Esophagus muscularis mucosa (tissue), 4 donors: ENCODE measurements around the gene TEAD1. TPM values are rescaled to one million over a fixed set of nuclear protein-coding genes. Genes with fewer than 3 reads are reported as not detected.

ENCODE experiments used
- DNase-seq: peaks from one replicate; pipeline ENCODE4 v3.0.0-alpha.2; 2017; ENCODE audit errors: extremely low spot score
- H3K27ac ChIP-seq, 4 donors: fragments of 200-600 bp; sonication (generic); replicated peaks in 1 of 4; 1 replicate in 3 of 4; 2 replicates in 1 of 4; pipeline ENCODE4 v1.5.1; 2016 to 2019; ENCODE audit warnings: mild to moderate bottlenecking in 1 of 4
- H3K27me3 ChIP-seq, 4 donors: fragments of 200-600 bp; sonication (generic); one replicate each; pipeline versions ENCODE4 v1.5.1 to v1.6.0; 2016 to 2019
- H3K36me3 ChIP-seq, 4 donors: fragments of 200-600 bp; sonication (generic); one replicate each; pipeline ENCODE4 v1.5.1; 2016 to 2019
- H3K4me1 ChIP-seq, 4 donors: fragments of 200-600 bp; sonication (generic); one replicate each; pipeline ENCODE4 v1.5.1; 2016 to 2019
- H3K4me3 ChIP-seq, 4 donors: fragments of 200-600 bp; sonication (generic); 1 replicate in 2 of 4; 2 replicates in 2 of 4; pipeline ENCODE4 v1.5.1; 2016 to 2019; ENCODE audit warnings: mild to moderate bottlenecking in 4 of 4, moderate library complexity in 1 of 4
- H3K9me3 ChIP-seq, 4 donors: fragments of 200-600 bp; sonication (generic); 1 replicate in 3 of 4; 2 replicates in 1 of 4; pipeline ENCODE4 v1.5.1; 2016 to 2019
- CTCF ChIP-seq, 3 experiments: fragments of 200-600 bp in 2 of 3; fragments of 450-650 bp in 1 of 3; sonication (generic) in 2 of 3; IDR thresholded peaks; one replicate each; pipeline ENCODE4 v1.5.1; 2017 to 2019; ENCODE audit warnings: antibody characterized with exemption in 3 of 3, mild to moderate bottlenecking in 2 of 3, moderate library complexity in 1 of 3
- EP300 ChIP-seq: sonication (generic); formaldehyde crosslinking; IDR thresholded peaks from one replicate; pipeline ENCODE4 v1.6.1; 2017; ENCODE audit warnings: antibody characterized with exemption
- POLR2A ChIP-seq: fragments of 450-650 bp; IDR thresholded peaks from one replicate; pipeline ENCODE4 v1.6.1; 2017; ENCODE audit warnings: antibody characterized with exemption, moderate library complexity, mild to moderate bottlenecking, low read depth
- POLR2AphosphoS5 ChIP-seq, 2 donors: sonication (generic); formaldehyde crosslinking; IDR thresholded peaks; one replicate each; pipeline ENCODE4 v1.6.1; 2017; ENCODE audit warnings: antibody characterized with exemption in 2 of 2
- WGBS: methylation state at CpG from one replicate; pipeline ENCODE4 v1.1.5; 2018; 5-methylcytosine and 5-hydroxymethylcytosine counted together
- intact Hi-C: fragments of 100-400 bp; cut with DNase I; formaldehyde crosslinking; loops from one replicate; pipeline ENCODE4 v1.15.1; 2023
- total RNA-seq, 4 donors: library from RNA; depleted of rRNA; stranded (reverse); fragments of >200 nt; gene quantifications; one replicate each; pipeline versions ENCODE4 v1.1.0 to v1.2.1, GENCODE V29; 2016

The TEAD1 gene
- total RNA-seq, 4 donors from 2014 or later: 147 to 307 (median 232) TPM

GRCh38 chr11:12704049-12704448 is 29.8 kb downstream of the TEAD1 start:
- no peak for DNase-seq
- no peak overlapping the region for H3K27ac ChIP-seq
- no peaks in the 10 kb centered on the region for H3K27me3 ChIP-seq
- 58% methylated on average over 4 of the region's 4 CpGs for WGBS
- intact Hi-C loops: no loop called here
- peaks cover 29 to 71% (median 55%) of the 10 kb centered on the region in 4 donors for H3K4me1 ChIP-seq
- no peaks in the 10 kb centered on the region for H3K36me3 ChIP-seq
- H3K9me3 ChIP-seq: no peaks in the 10 kb centered on the region
- TF ChIP-seq EP300 (no peak), POLR2AphosphoS5 (IDR thresholded peaks at IDR 0.05) (no peak), CTCF (IDR thresholded peaks at IDR 0.05) (no peak), POLR2A (no peak)
- no peak overlapping the region for H3K4me3 ChIP-seq

DNA sequence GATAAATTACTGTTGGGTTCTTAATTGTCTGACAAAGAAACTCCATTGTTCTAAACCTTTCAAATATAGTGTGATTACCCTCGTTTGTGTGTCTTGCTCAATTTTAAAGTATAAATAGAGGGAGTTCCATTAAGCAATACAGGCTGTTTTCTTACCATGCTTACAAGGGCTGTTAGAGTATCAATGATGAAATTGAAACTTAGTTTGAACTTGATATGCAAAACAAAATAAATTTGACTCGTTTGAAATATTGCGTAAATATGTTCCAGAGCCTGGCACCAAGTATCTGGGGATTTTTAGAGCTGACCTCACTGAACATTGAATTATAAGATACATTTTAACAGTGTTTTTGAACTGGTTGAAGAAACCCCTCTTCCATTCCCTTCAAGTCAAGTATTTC is 31.7 kb downstream of the TEAD1 start:
- TF ChIP-seq CTCF (IDR thresholded peaks at IDR 0.05): no peak
- TF ChIP-seq EP300: no peak
- no peak for TF ChIP-seq POLR2AphosphoS5 (IDR thresholded peaks at IDR 0.05)
- no peak for TF ChIP-seq POLR2A
- 67% methylated on average over 3 of the region's 3 CpGs for WGBS
- Histone ChIP-seq H3K9me3 (no peaks in the 10 kb centered on the region), H3K4me1 (peaks cover 29 to 62% (median 52%) of the 10 kb centered on the region in 4 donors), H3K27ac (no peak overlapping the region), H3K4me3 (no peak overlapping the region), H3K36me3 (no peaks in the 10 kb centered on the region), H3K27me3 (no peaks in the 10 kb centered on the region)
- intact Hi-C loops: no loop called here
- DNase-seq: no peak

DNA sequence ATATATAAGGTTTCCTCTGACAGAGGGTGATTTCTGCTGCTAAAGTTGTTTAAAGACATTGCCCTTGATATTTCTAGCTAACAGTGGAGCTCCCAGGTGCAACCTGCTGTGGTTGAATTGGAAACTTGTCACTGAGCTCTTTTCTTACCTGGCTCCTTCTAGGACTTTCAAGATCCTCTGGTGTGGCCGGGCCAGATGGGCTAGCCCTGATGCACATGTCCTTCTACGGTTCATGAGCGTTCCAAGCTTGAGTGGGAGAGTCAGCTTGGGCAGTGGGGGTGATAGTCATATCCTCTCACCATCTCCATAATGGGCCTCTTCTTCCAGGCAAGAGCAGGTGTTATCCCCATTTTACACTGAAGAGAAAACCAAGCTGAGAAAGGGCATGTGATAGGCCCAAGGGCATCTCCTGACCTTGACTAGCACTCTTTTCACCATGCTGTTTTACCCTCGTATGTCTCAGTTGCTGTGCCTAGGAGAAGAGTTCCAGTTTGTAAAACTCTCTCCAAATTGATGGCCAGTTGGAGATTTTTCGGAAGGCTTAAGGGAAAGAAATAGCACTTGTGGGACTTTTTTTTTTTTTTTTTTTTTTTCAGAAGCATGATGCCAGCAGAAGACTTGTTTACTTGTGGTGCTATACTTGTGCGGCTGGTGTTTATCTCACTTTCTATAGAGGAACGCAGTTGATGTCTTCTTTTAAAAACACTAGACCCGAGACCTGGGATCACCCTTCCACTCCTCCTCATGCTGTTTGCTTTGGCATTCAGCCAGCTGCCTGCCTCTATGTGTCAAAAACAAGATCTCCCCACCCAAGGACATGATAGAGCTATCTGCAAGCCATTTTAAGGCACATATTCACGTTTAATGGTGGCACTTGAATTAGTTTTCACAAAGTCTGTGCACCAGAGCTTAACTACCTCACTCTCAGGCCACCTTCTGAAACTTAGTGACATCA is 32.6 kb downstream of the TEAD1 start:
- H3K9me3 ChIP-seq: no peaks in the 10 kb centered on the region
- H3K36me3 ChIP-seq: no peaks in the 10 kb centered on the region
- peaks cover 27 to 55% (median 46%) of the 10 kb centered on the region in 4 donors for H3K4me1 ChIP-seq
- DNase-seq: no peak
- WGBS: 61% methylated on average over 9 of the region's 9 CpGs
- no peaks in the 10 kb centered on the region for H3K27me3 ChIP-seq
- TF ChIP-seq POLR2AphosphoS5 (IDR thresholded peaks at IDR 0.05) (no peak), EP300 (no peak), CTCF (IDR thresholded peaks at IDR 0.05) (no peak), POLR2A (no peak)
- no peak overlapping the region for H3K27ac ChIP-seq
- intact Hi-C loops: no loop called here
- H3K4me3 ChIP-seq: no peak overlapping the region

- Histone ChIP-seq H3K4me1 (peaks cover 24 to 50% (median 42%) of the 10 kb centered on the region in 4 donors), H3K9me3 (no peaks in the 10 kb centered on the region), H3K36me3 (no peaks in the 10 kb centered on the region), H3K27ac (no peak overlapping the region), H3K4me3 (no peak overlapping the region), H3K27me3 (no peaks in the 10 kb centered on the region)
- no peak for DNase-seq
- TF ChIP-seq CTCF (IDR thresholded peaks at IDR 0.05): no peak
- TF ChIP-seq POLR2A: no peak
- TF ChIP-seq POLR2AphosphoS5 (IDR thresholded peaks at IDR 0.05): no peak
- no peak for TF ChIP-seq EP300
- intact Hi-C loops: no loop called here
These were observed 33.3 kb downstream of the TEAD1 start for GRCh38 chr11:12707500-12707880.
